RWPE2 (cell line): ENCODE data around the gene EPB41L2.

Experiments
- ATAC-seq: fragments of 200-7000 bp; cut with Tn5 transposase; 3 replicates; pipeline ENCODE4 v1.9.1; 2021; ENCODE audit warnings: low read depth
- DNase-seq: peaks from one replicate; pipeline ENCODE4 v3.0.0-alpha.2; 2020; ENCODE audit warnings: low spot score
- H3K27ac ChIP-seq: fragments of 450-650 bp; 2 replicates; pipeline ENCODE4 v1.5.1; 2017; ENCODE audit warnings: mild to moderate bottlenecking; ENCODE audit not compliant: poor library complexity, severe bottlenecking
- H3K27me3 ChIP-seq: fragments of 250-450 bp; sonication (Bioruptor Pico); 2 replicates; pipeline ENCODE4 v1.5.1; 2021; ENCODE audit warnings: mild to moderate bottlenecking, moderate library complexity; ENCODE audit not compliant: insufficient read depth, poor library complexity, severe bottlenecking
- H3K36me3 ChIP-seq: fragments of 250-450 bp; sonication (Bioruptor Pico); 2 replicates; pipeline ENCODE4 v1.5.1; 2020; ENCODE audit warnings: low read depth, mild to moderate bottlenecking, moderate library complexity
- H3K4me1 ChIP-seq: fragments of 250-450 bp; sonication (Bioruptor Pico); 2 replicates; pipeline ENCODE4 v1.5.1; 2021; ENCODE audit warnings: mild to moderate bottlenecking, moderate library complexity; ENCODE audit not compliant: insufficient read depth, poor library complexity, severe bottlenecking
- H3K4me3 ChIP-seq: fragments of 250-450 bp; sonication (Bioruptor Pico); 2 replicates; pipeline ENCODE4 v1.5.1; 2021; ENCODE audit warnings: mild to moderate bottlenecking, moderate library complexity; ENCODE audit not compliant: severe bottlenecking
- H3K9me3 ChIP-seq: fragments of 250-450 bp; sonication (Bioruptor Pico); 2 replicates; pipeline ENCODE4 v1.5.1; 2021; ENCODE audit warnings: mild to moderate bottlenecking, moderate library complexity; ENCODE audit not compliant: severe bottlenecking
- CTCF ChIP-seq: fragments of 450-650 bp; IDR thresholded peaks from one replicate; pipeline ENCODE4 v1.5.1; 2017; ENCODE audit warnings: mild to moderate bottlenecking, moderate library complexity; ENCODE audit not compliant: poor library complexity, severe bottlenecking

The EPB41L2 gene

GRCh38 chr6:130873746-130874145 lies 189.3 kb downstream of the EPB41L2 start:
- no peaks in the 10 kb centered on the region for H3K36me3 ChIP-seq
- H3K4me3 ChIP-seq = no peak overlapping the region
- H3K27ac ChIP-seq = no peak overlapping the region
- ATAC-seq (no peak), DNase-seq (no peak)
- no peaks in the 10 kb centered on the region for H3K27me3 ChIP-seq
- no peak for TF ChIP-seq CTCF
- H3K9me3 ChIP-seq = no peaks in the 10 kb centered on the region
- no peaks in the 10 kb centered on the region for H3K4me1 ChIP-seq

- DNase-seq (no peak), ATAC-seq (peak; percentile 55; the same call in 1 of the 3 replicates)
- no peak overlapping the region for H3K4me3 ChIP-seq
- no peaks in the 10 kb centered on the region for H3K27me3 ChIP-seq
- no peaks in the 10 kb centered on the region for H3K9me3 ChIP-seq
- no peak overlapping the region for H3K27ac ChIP-seq
- no peaks in the 10 kb centered on the region for H3K36me3 ChIP-seq
- no peaks in the 10 kb centered on the region for H3K4me1 ChIP-seq
- peak; percentile 96 for TF ChIP-seq CTCF
Observed at GRCh38 chr6:130872250-130873095, 190.6 kb downstream of the EPB41L2 start.

GRCh38 chr6:130870179-130870880 lies 192.7 kb downstream of the EPB41L2 start:
- ATAC-seq = no peak
- no peak for TF ChIP-seq CTCF
- H3K27me3 ChIP-seq = no peaks in the 10 kb centered on the region
- H3K4me3 ChIP-seq = no peak overlapping the region
- H3K4me1 ChIP-seq = no peaks in the 10 kb centered on the region
- H3K9me3 ChIP-seq = no peaks in the 10 kb centered on the region
- H3K27ac ChIP-seq = no peak overlapping the region
- no peaks in the 10 kb centered on the region for H3K36me3 ChIP-seq
- DNase-seq = no peak

GRCh38 chr6:130869681-130870080 lies 193.4 kb downstream of the EPB41L2 start:
- DNase-seq (no peak), ATAC-seq (no peak)
- Histone ChIP-seq H3K4me1 (no peaks in the 10 kb centered on the region), H3K36me3 (no peaks in the 10 kb centered on the region), H3K4me3 (no peak overlapping the region), H3K27me3 (no peaks in the 10 kb centered on the region), H3K27ac (no peak overlapping the region), H3K9me3 (no peaks in the 10 kb centered on the region)
- no peak for TF ChIP-seq CTCF
